K562 (cell line): Measurements from ENCODE around the gene TAF1B. TPM values are rescaled to one million over a fixed set of nuclear protein-coding genes. Genes with fewer than 3 reads are reported as not detected.
A peak's percentile ranks its signal among the peaks of the same experiment; 100 is the strongest.

Source experiments
- ATAC-seq: fragments of 200-7000 bp; cut with Tn5 transposase; 3 replicates; pipeline ENCODE4 v1.9.1; 2020; ENCODE audit warnings: moderate library complexity
- BruUV-seq: library from RNA; stranded (reverse); fragments of 400-500 nt; replicated peaks from 2 replicates; lab custom pipeline; 2021; lab: Mats Ljungman, UMichigan
- CTCF ChIA-PET: fragments of 300-600 bp; formaldehyde crosslinking; extraction: SDS; loops from one replicate; lab custom pipeline; 2021; ENCODE audit warnings: low intra/inter-chr PET ratio; lab: Yijun Ruan, JAX
- POLR2A ChIA-PET: fragments of 300-600, 350-650 bp; sonication (Branson Sonifier 250); formaldehyde crosslinking; extraction: SDS; loops from one replicate; lab custom pipeline; 2021; ENCODE audit warnings: antibody characterized with exemption, inconsistent platforms; lab: Yijun Ruan, JAX
- DNase-seq, 4 experiments: peaks; one replicate each; pipeline versions ENCODE4 v3.0.0 to v3.0.0-alpha.2; 2011 to 2018; ENCODE audit warnings: low spot score in 3 of 4, mixed read lengths in 3 of 4; ENCODE audit errors: extremely low read depth in 1 of 4
- FAIRE-seq: peaks from 2 replicates; lab custom pipeline; 2011; peaks lifted over from hg19 to GRCh38; lab: Jason Lieb, UNC
- H2AFZ ChIP-seq: 2 replicates; pipeline ENCODE4 v1.6.0; 2011; ENCODE audit warnings: low read depth, low read length, control low read depth, inconsistent platforms
- H3K27ac ChIP-seq: fragments of 200-600 bp; 3 replicates; pipeline ENCODE4 v1.8.0; 2011; ENCODE audit warnings: low read depth, mild to moderate bottlenecking, control low read depth, inconsistent platforms, low read length, moderate library complexity, mixed read lengths; ENCODE audit errors: extremely low read depth
- H3K27me3 ChIP-seq, 2 experiments: fragments of 300-600 bp in 1 of 2; 2 replicates in 1 of 2; 3 replicates in 1 of 2; pipeline versions ENCODE4 v1.6.0 to v1.8.0; 2011; ENCODE audit warnings: inconsistent platforms in 2 of 2, low read length in 2 of 2, mild to moderate bottlenecking in 1 of 2, mixed read lengths in 1 of 2, moderate library complexity in 1 of 2; ENCODE audit not compliant: control insufficient read depth in 2 of 2, insufficient read depth in 2 of 2
- H3K36me3 ChIP-seq: fragments of 300-600 bp; 3 replicates; pipeline ENCODE4 v1.8.0; 2011; ENCODE audit warnings: mild to moderate bottlenecking, low read length, inconsistent platforms; ENCODE audit not compliant: control insufficient read depth, insufficient read depth
- H3K4me1 ChIP-seq, 2 experiments: fragments of 200-600 bp in 1 of 2; replicated peaks in 1 of 2; 2 replicates in 1 of 2; 3 replicates in 1 of 2; pipeline versions ENCODE4 v1.5.1 to v1.8.0; 2011; ENCODE audit warnings: inconsistent platforms in 2 of 2, low read length in 2 of 2, mild to moderate bottlenecking in 1 of 2, mixed read lengths in 1 of 2, moderate library complexity in 1 of 2; ENCODE audit not compliant: control insufficient read depth in 2 of 2, insufficient read depth in 2 of 2
- H3K4me2 ChIP-seq: 2 replicates; pipeline ENCODE4 v1.6.1; 2011; ENCODE audit warnings: low read length, control low read depth, inconsistent platforms, mixed read lengths; ENCODE audit not compliant: insufficient read depth
- H3K4me3 ChIP-seq: fragments of 200-600 bp; sonication (generic), shearing (Covaris generic); 2 replicates; pipeline ENCODE4 v1.5.1; 2016; ENCODE audit warnings: control low read depth, inconsistent platforms
- H3K79me2 ChIP-seq: fragments of 200-600 bp; 3 replicates; pipeline ENCODE4 v1.8.0; 2011; ENCODE audit warnings: low read length, inconsistent platforms; ENCODE audit not compliant: control insufficient read depth, insufficient read depth
- H3K9ac ChIP-seq, 2 experiments: 2 replicates each; pipeline versions ENCODE4 v1.6.0 to v1.6.1; 2011; ENCODE audit warnings: low read depth in 2 of 2, low read length in 2 of 2, control low read depth in 1 of 2, inconsistent platforms in 1 of 2, mild to moderate bottlenecking in 1 of 2, mixed read lengths in 1 of 2; ENCODE audit not compliant: insufficient read depth in 1 of 2
- H3K9me1 ChIP-seq: one replicate; pipeline ENCODE4 v1.6.0; 2011; ENCODE audit warnings: inconsistent platforms, mild to moderate bottlenecking, low read length, moderate library complexity; ENCODE audit not compliant: control insufficient read depth, insufficient read depth
- H3K9me3 ChIP-seq: replicated peaks from 2 replicates; pipeline ENCODE4 v1.5.1; 2011; ENCODE audit warnings: low read depth, low read length, inconsistent platforms; ENCODE audit not compliant: control insufficient read depth, insufficient read depth
- H4K20me1 ChIP-seq: replicated peaks from 2 replicates; pipeline ENCODE4 v1.6.1; 2011; ENCODE audit warnings: low read length, inconsistent platforms, mixed read lengths; ENCODE audit not compliant: control insufficient read depth, insufficient read depth
- NCOR1 ChIP-seq: fragments of 450-650 bp; IDR thresholded peaks from 2 replicates; pipeline ENCODE4 v1.6.1; 2016; ENCODE audit warnings: mild to moderate bottlenecking, moderate library complexity
- PHF21A ChIP-seq: fragments of 450-650 bp; IDR thresholded peaks from 2 replicates; pipeline ENCODE4 v1.6.1; 2017; ENCODE audit warnings: low read depth, borderline replicate concordance
- REST ChIP-seq, 2 experiments: fragments of 450-650 bp; formaldehyde crosslinking in 1 of 2; IDR thresholded peaks; 2 replicates each; pipeline versions ENCODE4 v1.4.0 to v1.6.1; 2014 to 2020; ENCODE audit warnings: mild to moderate bottlenecking in 2 of 2, borderline replicate concordance in 1 of 2, low read depth in 1 of 2
- TCF3 ChIP-seq: sonication (generic); formaldehyde crosslinking; IDR thresholded peaks from 2 replicates; pipeline ENCODE4 v1.4.0; 2020; ENCODE audit warnings: mild to moderate bottlenecking, missing genetic modification reagents
- TRIM25 ChIP-seq: fragments of 450-650 bp; IDR thresholded peaks from 2 replicates; pipeline ENCODE4 v1.7.0; 2016; ENCODE audit warnings: borderline replicate concordance
- USF1 ChIP-seq: sonication (generic); formaldehyde crosslinking; IDR thresholded peaks from 2 replicates; pipeline ENCODE4 v1.9.0; 2022; ENCODE audit warnings: mild to moderate bottlenecking, missing genetic modification reagents
- ZBED1 ChIP-seq: IDR thresholded peaks from 2 replicates; pipeline ENCODE4 v1.6.1; 2014
- ZNF655 ChIP-seq: fragments of 250-450 bp; sonication (Bioruptor Pico); IDR thresholded peaks from 2 replicates; pipeline ENCODE4 v1.5.0; 2021
- WGBS: fragments of 100-300 bp; shearing (Covaris generic); methylation state at CpG from one replicate; pipeline ENCODE4 v1.1.6; 2016; ENCODE audit warnings: low coverage, mixed read lengths; ENCODE audit not compliant: insufficient coverage; ENCODE audit errors: missing lambda C conversion rate; 5-methylcytosine and 5-hydroxymethylcytosine counted together
- in situ Hi-C: fragments of 300-500 bp; cut with MboI; formaldehyde crosslinking; loops from 4 replicates; pipeline ENCODE4 v1.15.0; 2018; ENCODE audit warnings: inconsistent platforms, mixed read lengths
- intact Hi-C: fragments of 100-400 bp; cut with micrococcal nuclease; formaldehyde crosslinking; loops from 2 replicates; pipeline ENCODE4 v1.14.2; 2022
- polyA plus RNA-seq, 8 experiments: library from polyadenylated mRNA; depleted of rRNA in 4 of 8; stranded (reverse) in 5 of 8; unstranded in 3 of 8; fragments of >200 nt; fragmentation: Nextera tagmentation in 2 of 8; fragmentation: Illumina TruSeq in 1 of 8; extraction: Ambion mirVana in 2 of 8; extraction: Trizol in 1 of 8; gene quantifications; 2 replicates each; pipeline versions ENCODE4 v1.2.1 to v1.2.3, GENCODE V29; 2011 to 2014; ENCODE audit warnings: inconsistent platforms in 1 of 8, missing spikeins in 1 of 8
- total RNA-seq, 7 experiments: library from RNA; depleted of rRNA in 6 of 7; stranded (reverse); fragments of >200 nt in 6 of 7; fragmentation: Illumina TruSeq in 2 of 7; extraction: Trizol in 2 of 7; gene quantifications; 2 replicates each; pipeline versions ENCODE4 v1.2.1 to v1.2.3, GENCODE V29; 2011 to 2021; ENCODE audit warnings: low replicate concordance in 1 of 7

TAF1B gene
- total and polyA plus RNA-seq, 9 of the 15 experiments (the other 6 are each of a cell fraction or from before 2014, with no cell fraction given), result 8.8 to 25.1 (median 17.3) TPM

- TF ChIP-seq USF1 (CRISPR knock-in tag) (no peak), ZNF655 (CRISPR knock-in tag) (no peak)
- TF ChIP-seq, all 486 proteins: peak for 4
Measured at GRCh38 chr2:9836074-9836473, 7.2 kb upstream of the TAF1B start (continued).

GRCh38 chr2:9836517-9836916, 6.8 kb upstream of the TAF1B start:
- in situ Hi-C loops, result no loop called here
- DNase-seq, result no peak
- CTCF ChIA-PET, result interaction anchor here (0.6 kb wide), 1 partner anchor 207 kb away, joined by 4 read pairs; no protein-coding TSS in a partner anchor
- no peak for TF ChIP-seq TCF3 (CRISPR knock-in tag)
- TF ChIP-seq PHF21A, result no peak
- TF ChIP-seq TRIM25, result no peak
- TF ChIP-seq NCOR1, result no peak
- no peak for TF ChIP-seq ZBED1
- TF ChIP-seq REST (IDR thresholded peaks at IDR 0.05; ENCODE audit: borderline replicate concordance), result peak; percentile 30; the same call in 1 of the 2 replicates
- no peak for TF ChIP-seq REST (CRISPR knock-in tag; IDR thresholded peaks at IDR 0.05; ENCODE audit: low read depth)
- WGBS, result 49% methylated on average over 3 of the region's 3 CpGs
- no peaks in the 10 kb centered on the region for H3K27me3 ChIP-seq
- no TSS peak for BruUV-seq
- no peak overlapping the region for H3K4me3 ChIP-seq
- H3K9me3 ChIP-seq, result no peaks in the 10 kb centered on the region
- POLR2A ChIA-PET, result no interaction called here
- no peak for FAIRE-seq
- no peak overlapping the region for H3K4me2 ChIP-seq
- intact Hi-C loops, result no loop called here
- peak overlapping the region; percentile 45; the same call in 1 of the 2 replicates for H2AFZ ChIP-seq
- H3K79me2 ChIP-seq, result no peaks in the 10 kb centered on the region
- H4K20me1 ChIP-seq, result no peaks in the 10 kb centered on the region
- peaks cover 4% of the 10 kb centered on the region for H3K9me1 ChIP-seq
- H3K27ac ChIP-seq, result no peak overlapping the region
- no peaks in the 10 kb centered on the region for H3K36me3 ChIP-seq
- peaks cover 0 to 5% of the 10 kb centered on the region in 2 experiments; a peak in 1 of 5 replicates for H3K4me1 ChIP-seq
- ATAC-seq, result peak; percentile 53
- H3K9ac ChIP-seq, result no peak overlapping the region
